HL-60 (cell line): ENCODE data around the gene SMG9.

Source experiments
- DNase-seq, 2 experiments: peaks; one replicate each; pipeline ENCODE4 v3.0.0-alpha.2; 2010 to 2020; ENCODE audit warnings: low read depth in 1 of 2, low spot score in 1 of 2
- H3K27ac ChIP-seq: fragments of 250-450 bp; sonication (Bioruptor Pico); replicated peaks from 2 replicates; pipeline ENCODE4 v1.5.1; 2020; ENCODE audit warnings: mild to moderate bottlenecking, moderate library complexity
- H3K27me3 ChIP-seq: fragments of 250-450 bp; sonication (Bioruptor Pico); 2 replicates; pipeline ENCODE4 v1.5.1; 2021; ENCODE audit warnings: mild to moderate bottlenecking, moderate library complexity; ENCODE audit not compliant: insufficient read depth, poor library complexity, severe bottlenecking
- H3K4me3 ChIP-seq: replicated peaks from 2 replicates; pipeline ENCODE4 v1.5.1; 2011; ENCODE audit warnings: mild to moderate bottlenecking, control low read depth, low read length; ENCODE audit not compliant: insufficient read depth
- GABPA ChIP-seq: IDR thresholded peaks from 2 replicates; pipeline ENCODE4 v1.6.1; 2012; ENCODE audit warnings: low read depth
- POLR2AphosphoS5 ChIP-seq: IDR thresholded peaks from 2 replicates; pipeline ENCODE4 v1.6.1; 2012; ENCODE audit warnings: low read depth
- SPI1 ChIP-seq: IDR thresholded peaks from 2 replicates; pipeline ENCODE4 v1.6.1; 2012; ENCODE audit warnings: low read depth, mild to moderate bottlenecking, borderline replicate concordance
- TF ChIP-seq, protein P1 (sequence below): IDR thresholded peaks from one replicate; pipeline ENCODE4 v1.5.1; 2011; ENCODE audit warnings: low read length, control low read depth, inconsistent platforms; ENCODE audit not compliant: insufficient read depth
- TF ChIP-seq, protein P2 (sequence below): IDR thresholded peaks from 2 replicates; pipeline ENCODE4 v1.6.1; 2012; ENCODE audit warnings: low read depth; ENCODE audit not compliant: insufficient replicate concordance

Gene SMG9

GRCh38 chr19:43752287-43752875 is 2.4 kb downstream of the SMG9 start:
- no peaks in the 10 kb centered on the region for H3K27me3 ChIP-seq
- TF ChIP-seq, protein P1, sequence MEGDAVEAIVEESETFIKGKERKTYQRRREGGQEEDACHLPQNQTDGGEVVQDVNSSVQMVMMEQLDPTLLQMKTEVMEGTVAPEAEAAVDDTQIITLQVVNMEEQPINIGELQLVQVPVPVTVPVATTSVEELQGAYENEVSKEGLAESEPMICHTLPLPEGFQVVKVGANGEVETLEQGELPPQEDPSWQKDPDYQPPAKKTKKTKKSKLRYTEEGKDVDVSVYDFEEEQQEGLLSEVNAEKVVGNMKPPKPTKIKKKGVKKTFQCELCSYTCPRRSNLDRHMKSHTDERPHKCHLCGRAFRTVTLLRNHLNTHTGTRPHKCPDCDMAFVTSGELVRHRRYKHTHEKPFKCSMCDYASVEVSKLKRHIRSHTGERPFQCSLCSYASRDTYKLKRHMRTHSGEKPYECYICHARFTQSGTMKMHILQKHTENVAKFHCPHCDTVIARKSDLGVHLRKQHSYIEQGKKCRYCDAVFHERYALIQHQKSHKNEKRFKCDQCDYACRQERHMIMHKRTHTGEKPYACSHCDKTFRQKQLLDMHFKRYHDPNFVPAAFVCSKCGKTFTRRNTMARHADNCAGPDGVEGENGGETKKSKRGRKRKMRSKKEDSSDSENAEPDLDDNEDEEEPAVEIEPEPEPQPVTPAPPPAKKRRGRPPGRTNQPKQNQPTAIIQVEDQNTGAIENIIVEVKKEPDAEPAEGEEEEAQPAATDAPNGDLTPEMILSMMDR = no peak
- no peak for TF ChIP-seq SPI1
- TF ChIP-seq POLR2AphosphoS5 = no peak
- TF ChIP-seq, protein P2, sequence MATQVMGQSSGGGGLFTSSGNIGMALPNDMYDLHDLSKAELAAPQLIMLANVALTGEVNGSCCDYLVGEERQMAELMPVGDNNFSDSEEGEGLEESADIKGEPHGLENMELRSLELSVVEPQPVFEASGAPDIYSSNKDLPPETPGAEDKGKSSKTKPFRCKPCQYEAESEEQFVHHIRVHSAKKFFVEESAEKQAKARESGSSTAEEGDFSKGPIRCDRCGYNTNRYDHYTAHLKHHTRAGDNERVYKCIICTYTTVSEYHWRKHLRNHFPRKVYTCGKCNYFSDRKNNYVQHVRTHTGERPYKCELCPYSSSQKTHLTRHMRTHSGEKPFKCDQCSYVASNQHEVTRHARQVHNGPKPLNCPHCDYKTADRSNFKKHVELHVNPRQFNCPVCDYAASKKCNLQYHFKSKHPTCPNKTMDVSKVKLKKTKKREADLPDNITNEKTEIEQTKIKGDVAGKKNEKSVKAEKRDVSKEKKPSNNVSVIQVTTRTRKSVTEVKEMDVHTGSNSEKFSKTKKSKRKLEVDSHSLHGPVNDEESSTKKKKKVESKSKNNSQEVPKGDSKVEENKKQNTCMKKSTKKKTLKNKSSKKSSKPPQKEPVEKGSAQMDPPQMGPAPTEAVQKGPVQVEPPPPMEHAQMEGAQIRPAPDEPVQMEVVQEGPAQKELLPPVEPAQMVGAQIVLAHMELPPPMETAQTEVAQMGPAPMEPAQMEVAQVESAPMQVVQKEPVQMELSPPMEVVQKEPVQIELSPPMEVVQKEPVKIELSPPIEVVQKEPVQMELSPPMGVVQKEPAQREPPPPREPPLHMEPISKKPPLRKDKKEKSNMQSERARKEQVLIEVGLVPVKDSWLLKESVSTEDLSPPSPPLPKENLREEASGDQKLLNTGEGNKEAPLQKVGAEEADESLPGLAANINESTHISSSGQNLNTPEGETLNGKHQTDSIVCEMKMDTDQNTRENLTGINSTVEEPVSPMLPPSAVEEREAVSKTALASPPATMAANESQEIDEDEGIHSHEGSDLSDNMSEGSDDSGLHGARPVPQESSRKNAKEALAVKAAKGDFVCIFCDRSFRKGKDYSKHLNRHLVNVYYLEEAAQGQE = no peak
- TF ChIP-seq GABPA = no peak
- H3K4me3 ChIP-seq = no peak overlapping the region
- H3K27ac ChIP-seq = no peak overlapping the region
- no peak for DNase-seq

- H3K27ac ChIP-seq = no peak overlapping the region
- H3K27me3 ChIP-seq = no peaks in the 10 kb centered on the region
- no peak overlapping the region for H3K4me3 ChIP-seq
- TF ChIP-seq GABPA = no peak
- TF ChIP-seq, protein P1 = no peak
- TF ChIP-seq SPI1 = no peak
- TF ChIP-seq, protein P2 = no peak
- TF ChIP-seq POLR2AphosphoS5 = no peak
- DNase-seq = no peak
Observed at GRCh38 chr19:43751466-43752220, 3.1 kb downstream of the SMG9 start.

GRCh38 chr19:43749898-43750297 is 4.9 kb downstream of the SMG9 start:
- Histone ChIP-seq H3K4me3 (no peak overlapping the region), H3K27ac (no peak overlapping the region), H3K27me3 (no peaks in the 10 kb centered on the region)
- no peak for DNase-seq
- TF ChIP-seq, protein P1 = no peak

DNA sequence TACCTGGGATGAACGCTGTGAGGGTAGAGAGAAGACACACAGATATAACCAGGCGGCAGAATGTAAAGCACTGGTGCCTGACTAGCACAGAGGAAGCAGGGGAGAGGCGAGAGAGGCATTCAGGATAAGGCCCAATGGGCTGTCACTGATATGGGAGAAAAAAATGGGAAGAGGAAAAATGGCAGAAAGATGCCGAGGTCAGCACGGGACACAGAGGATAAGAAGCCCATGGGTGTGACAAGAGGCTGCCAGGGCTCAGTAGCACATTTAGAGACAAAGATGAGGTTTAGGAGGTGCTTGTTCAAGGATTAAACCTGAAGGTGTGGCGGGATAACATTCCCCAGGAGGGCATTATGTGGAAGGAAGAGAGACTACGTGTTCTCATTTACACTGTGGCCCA is 5.6 kb downstream of the SMG9 start:
- no peak overlapping the region for H3K27ac ChIP-seq
- DNase-seq = no peak
- no peak overlapping the region for H3K4me3 ChIP-seq
- no peaks in the 10 kb centered on the region for H3K27me3 ChIP-seq
- TF ChIP-seq, protein P1 = no peak
- TF ChIP-seq GABPA (no peak), POLR2AphosphoS5 (no peak), SPI1 (no peak)
- TF ChIP-seq, protein P2 = no peak
